B cell (primary cell): Measurements from ENCODE around the gene SH3RF3. TPM values are rescaled to one million over a fixed set of nuclear protein-coding genes. Genes with fewer than 3 reads are reported as not detected.

ENCODE experiments used
- ATAC-seq: fragments of 200-7000 bp; cut with Tn5 transposase; one replicate; pipeline ENCODE4 v1.10.0; 2021; ENCODE audit warnings: low read depth, mild to moderate bottlenecking, moderate number of reproducible peaks, moderate library complexity
- CTCF ChIA-PET: fragments of 350-600 bp; sonication (Branson Sonifier 250); formaldehyde crosslinking; loops from one replicate; lab custom pipeline; 2021; ENCODE audit warnings: antibody characterized with exemption, inconsistent platforms; lab: Charles Lee
- POLR2A ChIA-PET: fragments of 350-600 bp; sonication (Branson Sonifier 250); formaldehyde crosslinking; loops from one replicate; lab custom pipeline; 2021; ENCODE audit warnings: antibody characterized with exemption; lab: Charles Lee
- DNase-seq: peaks from one replicate; pipeline ENCODE4 v3.0.0; 2013
- H2AFZ ChIP-seq: 2 replicates; pipeline ENCODE4 v1.6.1; 2012; ENCODE audit warnings: mild to moderate bottlenecking, low read depth, low read length; ENCODE audit not compliant: insufficient read depth, poor library complexity, severe bottlenecking
- H3K27ac ChIP-seq, 2 donors: 1 replicate in 1 of 2; 2 replicates in 1 of 2; pipeline ENCODE4 v1.5.1; 2012 to 2013; ENCODE audit warnings: low read length in 2 of 2, mild to moderate bottlenecking in 2 of 2, moderate library complexity in 1 of 2
- H3K27me3 ChIP-seq, 4 experiments: fragments of 200-600 bp in 1 of 4; sonication (generic) in 1 of 4; replicated peaks in 1 of 4; 1 replicate in 2 of 4; 2 replicates in 2 of 4; pipeline versions ENCODE4 v1.6.1 to v1.7.0; 2013 to 2016; ENCODE audit warnings: low read length in 3 of 4, mild to moderate bottlenecking in 2 of 4, mixed read lengths in 1 of 4, moderate library complexity in 1 of 4; ENCODE audit not compliant: insufficient read depth in 4 of 4, control insufficient read depth in 3 of 4; ENCODE audit errors: control extremely low read depth in 1 of 4
- H3K36me3 ChIP-seq, 2 experiments: replicated peaks in 1 of 2; 1 replicate in 1 of 2; 2 replicates in 1 of 2; pipeline versions ENCODE4 v1.6.1 to v1.7.1; 2013; ENCODE audit warnings: low read length in 1 of 2; ENCODE audit not compliant: insufficient read depth in 2 of 2, control insufficient read depth in 1 of 2; ENCODE audit errors: control extremely low read depth in 1 of 2, extremely low read depth in 1 of 2
- H3K4me1 ChIP-seq, 2 donors: fragments of 200-600 bp in 1 of 2; sonication (generic) in 1 of 2; 1 replicate in 1 of 2; 2 replicates in 1 of 2; pipeline versions ENCODE4 v1.5.1 to v1.6.1; 2013 to 2017; ENCODE audit warnings: low read length in 2 of 2; ENCODE audit not compliant: control insufficient read depth in 2 of 2, insufficient read depth in 2 of 2
- H3K4me2 ChIP-seq: replicated peaks from 2 replicates; pipeline ENCODE3; 2012; ENCODE audit warnings: mild to moderate bottlenecking, low read depth, low read length; ENCODE audit not compliant: poor library complexity, severe bottlenecking
- H3K4me3 ChIP-seq, 5 experiments: fragments of 200-600 bp in 1 of 5; sonication (generic) in 1 of 5; 1 replicate in 3 of 5; 2 replicates in 2 of 5; pipeline versions ENCODE4 v1.5.1 to v1.7.0; 2011 to 2016; ENCODE audit warnings: low read length in 4 of 5, mild to moderate bottlenecking in 4 of 5, low read depth in 2 of 5, control low read depth in 1 of 5, moderate library complexity in 1 of 5; ENCODE audit not compliant: insufficient read depth in 1 of 5; ENCODE audit errors: control extremely low read depth in 1 of 5, extremely low read depth in 1 of 5
- H3K79me2 ChIP-seq: fragments of 200-600 bp; sonication (generic); one replicate; pipeline ENCODE4 v1.6.0; 2016; ENCODE audit warnings: low read length; ENCODE audit not compliant: control insufficient read depth, insufficient read depth
- H3K9ac ChIP-seq: fragments of 200-600 bp; sonication (generic); 2 replicates; pipeline ENCODE4 v1.6.1; 2017; ENCODE audit warnings: mild to moderate bottlenecking, low read length, moderate library complexity
- H3K9me3 ChIP-seq, 3 donors: one replicate each; pipeline versions ENCODE4 v1.6.1 to v1.7.1; 2013; ENCODE audit warnings: low read length in 2 of 3; ENCODE audit not compliant: control insufficient read depth in 2 of 3, insufficient read depth in 1 of 3; ENCODE audit errors: control extremely low read depth in 1 of 3
- H4K20me1 ChIP-seq: 2 replicates; pipeline ENCODE4 v1.6.0; 2012; ENCODE audit warnings: mild to moderate bottlenecking, low read length; ENCODE audit not compliant: insufficient read depth, control insufficient read depth, poor library complexity, severe bottlenecking
- H3K27ac Mint-ChIP-seq: one replicate; pipeline ENCODE4 v1.8.0; 2021; ENCODE audit warnings: mixed read lengths
- H3K27me3 Mint-ChIP-seq: one replicate; pipeline ENCODE4 v1.8.0; 2021; ENCODE audit warnings: mixed read lengths
- H3K4me1 Mint-ChIP-seq: one replicate; pipeline ENCODE4 v1.8.0; 2021; ENCODE audit warnings: mixed read lengths
- H3K4me3 Mint-ChIP-seq: one replicate; pipeline ENCODE4 v1.8.0; 2021; ENCODE audit warnings: mixed read lengths
- H3K9me3 Mint-ChIP-seq: one replicate; pipeline ENCODE4 v1.8.0; 2022; ENCODE audit warnings: mixed read lengths; ENCODE audit not compliant: insufficient read depth
- CTCF ChIP-seq: fragments of 200-600 bp; IDR thresholded peaks from one replicate; pipeline ENCODE4 v1.8.0; 2022; ENCODE audit warnings: antibody characterized with exemption, mild to moderate bottlenecking
- EZH2 ChIP-seq: IDR thresholded peaks from 2 replicates; pipeline ENCODE4 v1.6.1; 2012; ENCODE audit warnings: borderline replicate concordance, low read depth, mild to moderate bottlenecking, moderate library complexity, low read length; ENCODE audit not compliant: insufficient read depth, poor library complexity, severe bottlenecking
- WGBS: methylation state at CpG from one replicate; pipeline ENCODE4 v1.1.5; 2013; ENCODE audit warnings: missing lambda C conversion rate; ENCODE audit not compliant: insufficient coverage; 5-methylcytosine and 5-hydroxymethylcytosine counted together
- intact Hi-C: fragments of 100-400 bp; cut with micrococcal nuclease; formaldehyde crosslinking; loops from one replicate; pipeline ENCODE4 v1.10.0; 2022
- polyA plus RNA-seq: library from polyadenylated mRNA; depleted of rRNA; stranded (reverse); fragments of >200 nt; gene quantifications from 2 replicates; pipeline ENCODE4 v1.2.3, GENCODE V29; 2012
- total RNA-seq, 2 donors: library from RNA; stranded (reverse); fragments of 120-200 nt in 1 of 2; gene quantifications; 1 replicate in 1 of 2; 2 replicates in 1 of 2; pipeline versions ENCODE4 v1.2.3 to v1.2.4, GENCODE V29; 2013 to 2022

The SH3RF3 gene
- total and polyA plus RNA-seq, 2 donors (not counting 1 experiment from before 2014, with no cell fraction given): 0.07 to 1.2 TPM

- Mint-ChIP-seq H3K4me3 (no peak overlapping the region), H3K4me1 (peaks cover 2% of the 10 kb centered on the region), H3K27ac (no peak overlapping the region), H3K27me3 (peaks cover 10% of the 10 kb centered on the region), H3K9me3 (no peaks in the 10 kb centered on the region)
- WGBS: 100% methylated on average over 1 of the region's 4 CpGs
- TF ChIP-seq EZH2 (no peak), CTCF (no peak)
- ATAC-seq (no peak), DNase-seq (no peak)
- no peak overlapping the region for H3K9ac ChIP-seq
- H3K27me3 ChIP-seq: no peaks in the 10 kb centered on the region
- H2AFZ ChIP-seq: no peak overlapping the region
- no peaks in the 10 kb centered on the region for H3K9me3 ChIP-seq
- ChIA-PET CTCF (no interaction called here), POLR2A (no interaction called here)
- no peaks in the 10 kb centered on the region for H4K20me1 ChIP-seq
- H3K36me3 ChIP-seq: no peaks in the 10 kb centered on the region
- intact Hi-C loops: no loop called here
- no peaks in the 10 kb centered on the region for H3K4me1 ChIP-seq
- no peaks in the 10 kb centered on the region for H3K79me2 ChIP-seq
- H3K4me2 ChIP-seq: no peak overlapping the region
- no peak overlapping the region for H3K27ac ChIP-seq
- no peak overlapping the region for H3K4me3 ChIP-seq
Observed at GRCh38 chr2:109151519-109151918, 22.5 kb downstream of the SH3RF3 start.

GRCh38 chr2:109153005-109153784, 24.2 kb downstream of the SH3RF3 start:
- no peaks in the 10 kb centered on the region for H3K27me3 ChIP-seq
- H3K4me1 Mint-ChIP-seq: peaks cover 2% of the 10 kb centered on the region
- TF ChIP-seq CTCF: no peak
- TF ChIP-seq EZH2: no peak
- H3K9me3 Mint-ChIP-seq: no peaks in the 10 kb centered on the region
- no peak overlapping the region for H3K27ac Mint-ChIP-seq
- no peak overlapping the region for H2AFZ ChIP-seq
- H3K9ac ChIP-seq: no peak overlapping the region
- no peak overlapping the region for H3K4me2 ChIP-seq
- 100% methylated on average over 6 of the region's 10 CpGs for WGBS
- H3K27me3 Mint-ChIP-seq: peaks cover 6% of the 10 kb centered on the region
- CTCF ChIA-PET: no interaction called here
- DNase-seq (no peak), ATAC-seq (no peak)
- H3K27ac ChIP-seq: no peak overlapping the region
- no peaks in the 10 kb centered on the region for H3K4me1 ChIP-seq
- no peaks in the 10 kb centered on the region for H3K79me2 ChIP-seq
- intact Hi-C loops: no loop called here
- H4K20me1 ChIP-seq: no peaks in the 10 kb centered on the region
- H3K9me3 ChIP-seq: no peaks in the 10 kb centered on the region
- POLR2A ChIA-PET: no interaction called here
- H3K4me3 ChIP-seq: no peak overlapping the region
- no peak overlapping the region for H3K4me3 Mint-ChIP-seq
- no peaks in the 10 kb centered on the region for H3K36me3 ChIP-seq
